Measurements from ENCODE around the gene SLC25A1.

GRCh38 chr22:19128946-19129727, 49.4 kb downstream of the SLC25A1 start:
- TF ChIP-seq, protein P1, sequence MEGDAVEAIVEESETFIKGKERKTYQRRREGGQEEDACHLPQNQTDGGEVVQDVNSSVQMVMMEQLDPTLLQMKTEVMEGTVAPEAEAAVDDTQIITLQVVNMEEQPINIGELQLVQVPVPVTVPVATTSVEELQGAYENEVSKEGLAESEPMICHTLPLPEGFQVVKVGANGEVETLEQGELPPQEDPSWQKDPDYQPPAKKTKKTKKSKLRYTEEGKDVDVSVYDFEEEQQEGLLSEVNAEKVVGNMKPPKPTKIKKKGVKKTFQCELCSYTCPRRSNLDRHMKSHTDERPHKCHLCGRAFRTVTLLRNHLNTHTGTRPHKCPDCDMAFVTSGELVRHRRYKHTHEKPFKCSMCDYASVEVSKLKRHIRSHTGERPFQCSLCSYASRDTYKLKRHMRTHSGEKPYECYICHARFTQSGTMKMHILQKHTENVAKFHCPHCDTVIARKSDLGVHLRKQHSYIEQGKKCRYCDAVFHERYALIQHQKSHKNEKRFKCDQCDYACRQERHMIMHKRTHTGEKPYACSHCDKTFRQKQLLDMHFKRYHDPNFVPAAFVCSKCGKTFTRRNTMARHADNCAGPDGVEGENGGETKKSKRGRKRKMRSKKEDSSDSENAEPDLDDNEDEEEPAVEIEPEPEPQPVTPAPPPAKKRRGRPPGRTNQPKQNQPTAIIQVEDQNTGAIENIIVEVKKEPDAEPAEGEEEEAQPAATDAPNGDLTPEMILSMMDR (IDR thresholded peaks at IDR 0.05; ENCODE audit: low read depth, low read length): no peak
- no peak for TF ChIP-seq EZH2phosphoT487 (IDR thresholded peaks at IDR 0.05; ENCODE audit: low read depth)
